Neural cell (in vitro differentiated cells): ENCODE measurements around the gene MLC1. TPM values are rescaled to one million over a fixed set of nuclear protein-coding genes. Genes with fewer than 3 reads are reported as not detected.

ENCODE experiments used
- H2AFZ ChIP-seq: fragments of 200-600, 300-800 bp; sonication (generic), shearing (Covaris generic); 2 replicates; pipeline ENCODE4 v1.6.0; 2014; ENCODE audit warnings: low read depth, mild to moderate bottlenecking, antibody characterized with exemption, low read length, moderate library complexity
- H3F3A ChIP-seq: fragments of 200-600 bp; shearing (Covaris generic); 2 replicates; pipeline ENCODE4 v1.6.1; 2016; ENCODE audit warnings: mild to moderate bottlenecking, moderate library complexity, mixed read lengths, antibody characterized with exemption, low read length; ENCODE audit not compliant: insufficient read depth, poor library complexity, severe bottlenecking
- H3K27ac ChIP-seq: fragments of 200-600, 300-800 bp; sonication (generic), shearing (Covaris generic); 2 replicates; pipeline ENCODE4 v1.5.1; 2014; ENCODE audit warnings: mild to moderate bottlenecking, low read length, moderate library complexity
- H3K27me3 ChIP-seq: fragments of 300-800, 200-600 bp; sonication (generic), shearing (Covaris generic); 2 replicates; pipeline ENCODE4 v1.6.0; 2014; ENCODE audit warnings: mild to moderate bottlenecking, low read depth, low read length, moderate library complexity; ENCODE audit not compliant: insufficient read depth
- H3K36me3 ChIP-seq: fragments of 300-800, 200-600 bp; sonication (generic), shearing (Covaris generic); 2 replicates; pipeline ENCODE4 v1.5.1; 2014; ENCODE audit warnings: mild to moderate bottlenecking, antibody characterized with exemption, low read length, moderate library complexity; ENCODE audit not compliant: insufficient read depth
- H3K4me2 ChIP-seq: fragments of 300-800, 200-600 bp; sonication (generic), shearing (Covaris generic); 2 replicates; pipeline ENCODE4 v1.6.0; 2014; ENCODE audit warnings: mild to moderate bottlenecking, low read length
- H3K4me3 ChIP-seq: fragments of 300-800, 200-600 bp; sonication (generic), shearing (Covaris generic); 2 replicates; pipeline ENCODE4 v1.5.1; 2014; ENCODE audit warnings: mild to moderate bottlenecking, low read length, moderate library complexity
- H3K79me2 ChIP-seq: fragments of 200-600 bp; shearing (Covaris generic); replicated peaks from 2 replicates; pipeline ENCODE4 v1.6.0; 2014; ENCODE audit warnings: mild to moderate bottlenecking, low read length, moderate library complexity; ENCODE audit not compliant: insufficient read depth
- H3K9ac ChIP-seq: fragments of 300-800, 200-600 bp; sonication (generic), shearing (Covaris generic); 2 replicates; pipeline ENCODE4 v1.6.1; 2016; ENCODE audit warnings: mild to moderate bottlenecking, low read length, mixed read lengths
- H3K9me2 ChIP-seq: fragments of 200-600 bp; shearing (Covaris generic); 2 replicates; pipeline ENCODE4 v1.6.1; 2016; ENCODE audit warnings: mild to moderate bottlenecking, low read length, mixed read lengths; ENCODE audit not compliant: insufficient read depth
- H3K9me3 ChIP-seq: fragments of 200-600, 300-800 bp; sonication (generic), shearing (Covaris generic); 2 replicates; pipeline ENCODE4 v1.6.1; 2016; ENCODE audit warnings: mild to moderate bottlenecking, mixed run types, low read length, moderate library complexity, mixed read lengths
- H4K20me1 ChIP-seq: fragments of 200-600 bp; shearing (Covaris generic); 2 replicates; pipeline ENCODE4 v1.6.1; 2016; ENCODE audit warnings: mild to moderate bottlenecking, mixed run types; ENCODE audit not compliant: insufficient read depth
- EP300 ChIP-seq: fragments of 450-650 bp; conservative IDR thresholded peaks from 2 replicates; pipeline ENCODE4 v1.6.1; 2014; ENCODE audit warnings: antibody characterized with exemption, mild to moderate bottlenecking, moderate library complexity; ENCODE audit not compliant: poor library complexity, severe bottlenecking
- EZH2 ChIP-seq: fragments of 200-600, 300-800 bp; shearing (Covaris generic), sonication (generic); IDR thresholded peaks from 2 replicates; pipeline ENCODE4 v1.6.1; 2014; ENCODE audit warnings: antibody characterized with exemption, low read length, borderline replicate concordance, mild to moderate bottlenecking; ENCODE audit not compliant: insufficient read depth, poor library complexity, severe bottlenecking
- MXI1 ChIP-seq: fragments of 450-650 bp; conservative IDR thresholded peaks from 2 replicates; pipeline ENCODE4 v1.6.1; 2014; ENCODE audit warnings: antibody characterized with exemption, mild to moderate bottlenecking; ENCODE audit not compliant: poor library complexity, severe bottlenecking
- POLR2AphosphoS5 ChIP-seq: IDR thresholded peaks from 2 replicates; pipeline ENCODE4 v1.6.1; 2012
- RAD21 ChIP-seq: fragments of 450-650 bp; conservative IDR thresholded peaks from 2 replicates; pipeline ENCODE4 v1.6.1; 2014; ENCODE audit warnings: antibody characterized with exemption, mild to moderate bottlenecking, moderate library complexity
- SMC3 ChIP-seq: fragments of 450-650 bp; conservative IDR thresholded peaks from 2 replicates; pipeline ENCODE4 v1.6.1; 2014; ENCODE audit warnings: antibody characterized with exemption, mild to moderate bottlenecking, moderate library complexity; ENCODE audit not compliant: poor library complexity
- TAF1 ChIP-seq: IDR thresholded peaks from 2 replicates; pipeline ENCODE4 v1.6.1; 2012; ENCODE audit warnings: low read depth
- polyA plus RNA-seq: library from polyadenylated mRNA; depleted of rRNA; stranded (reverse); fragments of >200 nt; gene quantifications from 2 replicates; pipeline ENCODE4 v1.2.3, GENCODE V29; 2014
- TF ChIP-seq, protein P1 (sequence below): IDR thresholded peaks from 2 replicates; pipeline ENCODE4 v1.6.1; 2012; ENCODE audit warnings: borderline replicate concordance
- TF ChIP-seq, protein P2 (sequence below): fragments of 450-650 bp; IDR thresholded peaks from 2 replicates; pipeline ENCODE4 v1.5.1; 2014; ENCODE audit warnings: antibody characterized with exemption, mild to moderate bottlenecking, moderate library complexity; ENCODE audit not compliant: poor library complexity, severe bottlenecking

MLC1 gene
- polyA plus RNA-seq, 1 donor from 2014 or later = not detected

DNA sequence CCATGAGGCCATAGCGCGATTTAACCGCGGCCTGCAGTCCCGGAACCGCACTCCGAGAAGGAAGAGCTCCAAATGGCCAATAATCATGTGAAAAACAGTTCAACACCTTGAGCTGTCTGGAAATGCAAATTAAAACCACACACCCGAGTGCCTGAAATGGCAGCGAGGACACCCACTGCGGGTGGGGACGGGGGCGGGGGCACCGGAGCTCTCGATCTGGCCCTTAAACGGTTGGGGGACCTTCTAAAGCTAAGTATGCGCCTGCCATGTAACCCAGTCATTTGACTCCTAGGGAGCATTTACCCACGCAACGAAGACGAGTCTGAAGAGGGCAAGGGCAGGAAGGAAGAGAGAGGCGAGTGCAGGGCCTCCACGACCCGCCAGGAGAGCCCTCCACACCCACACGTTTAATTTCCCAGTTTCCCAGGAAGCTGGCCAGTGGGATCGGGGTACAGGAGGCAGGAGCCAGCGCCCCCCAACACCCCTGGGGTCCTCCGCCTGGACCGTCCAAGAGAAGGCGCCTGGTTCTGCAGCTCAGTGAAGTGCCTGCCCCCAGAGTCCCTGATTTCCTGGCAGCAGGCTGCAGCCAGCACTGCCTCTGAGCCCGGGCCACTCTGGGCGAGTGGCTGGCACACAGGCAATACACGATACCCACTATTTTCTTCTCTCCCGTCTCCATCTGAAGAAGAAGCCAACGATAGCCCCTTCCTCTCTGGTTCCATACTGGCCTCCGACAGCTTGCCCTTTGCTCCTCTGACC is 28.8 kb downstream of the MLC1 start:
- Histone ChIP-seq H3K4me2 (no peak overlapping the region), H3K9me2 (no peaks in the 10 kb centered on the region), H4K20me1 (no peaks in the 10 kb centered on the region), H3F3A (no peaks in the 10 kb centered on the region), H3K9ac (no peak overlapping the region), H3K79me2 (no peaks in the 10 kb centered on the region), H3K9me3 (peaks cover 7% of the 10 kb centered on the region), H3K4me3 (no peak overlapping the region), H2AFZ (no peak overlapping the region), H3K36me3 (no peaks in the 10 kb centered on the region), H3K27ac (no peak overlapping the region), H3K27me3 (peaks cover 17% of the 10 kb centered on the region)
- no peak for TF ChIP-seq SMC3
- TF ChIP-seq EZH2 = no peak
- no peak for TF ChIP-seq TAF1
- TF ChIP-seq, protein P1, sequence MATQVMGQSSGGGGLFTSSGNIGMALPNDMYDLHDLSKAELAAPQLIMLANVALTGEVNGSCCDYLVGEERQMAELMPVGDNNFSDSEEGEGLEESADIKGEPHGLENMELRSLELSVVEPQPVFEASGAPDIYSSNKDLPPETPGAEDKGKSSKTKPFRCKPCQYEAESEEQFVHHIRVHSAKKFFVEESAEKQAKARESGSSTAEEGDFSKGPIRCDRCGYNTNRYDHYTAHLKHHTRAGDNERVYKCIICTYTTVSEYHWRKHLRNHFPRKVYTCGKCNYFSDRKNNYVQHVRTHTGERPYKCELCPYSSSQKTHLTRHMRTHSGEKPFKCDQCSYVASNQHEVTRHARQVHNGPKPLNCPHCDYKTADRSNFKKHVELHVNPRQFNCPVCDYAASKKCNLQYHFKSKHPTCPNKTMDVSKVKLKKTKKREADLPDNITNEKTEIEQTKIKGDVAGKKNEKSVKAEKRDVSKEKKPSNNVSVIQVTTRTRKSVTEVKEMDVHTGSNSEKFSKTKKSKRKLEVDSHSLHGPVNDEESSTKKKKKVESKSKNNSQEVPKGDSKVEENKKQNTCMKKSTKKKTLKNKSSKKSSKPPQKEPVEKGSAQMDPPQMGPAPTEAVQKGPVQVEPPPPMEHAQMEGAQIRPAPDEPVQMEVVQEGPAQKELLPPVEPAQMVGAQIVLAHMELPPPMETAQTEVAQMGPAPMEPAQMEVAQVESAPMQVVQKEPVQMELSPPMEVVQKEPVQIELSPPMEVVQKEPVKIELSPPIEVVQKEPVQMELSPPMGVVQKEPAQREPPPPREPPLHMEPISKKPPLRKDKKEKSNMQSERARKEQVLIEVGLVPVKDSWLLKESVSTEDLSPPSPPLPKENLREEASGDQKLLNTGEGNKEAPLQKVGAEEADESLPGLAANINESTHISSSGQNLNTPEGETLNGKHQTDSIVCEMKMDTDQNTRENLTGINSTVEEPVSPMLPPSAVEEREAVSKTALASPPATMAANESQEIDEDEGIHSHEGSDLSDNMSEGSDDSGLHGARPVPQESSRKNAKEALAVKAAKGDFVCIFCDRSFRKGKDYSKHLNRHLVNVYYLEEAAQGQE = no peak
- no peak for TF ChIP-seq POLR2AphosphoS5
- TF ChIP-seq RAD21 = no peak
- TF ChIP-seq, protein P2, sequence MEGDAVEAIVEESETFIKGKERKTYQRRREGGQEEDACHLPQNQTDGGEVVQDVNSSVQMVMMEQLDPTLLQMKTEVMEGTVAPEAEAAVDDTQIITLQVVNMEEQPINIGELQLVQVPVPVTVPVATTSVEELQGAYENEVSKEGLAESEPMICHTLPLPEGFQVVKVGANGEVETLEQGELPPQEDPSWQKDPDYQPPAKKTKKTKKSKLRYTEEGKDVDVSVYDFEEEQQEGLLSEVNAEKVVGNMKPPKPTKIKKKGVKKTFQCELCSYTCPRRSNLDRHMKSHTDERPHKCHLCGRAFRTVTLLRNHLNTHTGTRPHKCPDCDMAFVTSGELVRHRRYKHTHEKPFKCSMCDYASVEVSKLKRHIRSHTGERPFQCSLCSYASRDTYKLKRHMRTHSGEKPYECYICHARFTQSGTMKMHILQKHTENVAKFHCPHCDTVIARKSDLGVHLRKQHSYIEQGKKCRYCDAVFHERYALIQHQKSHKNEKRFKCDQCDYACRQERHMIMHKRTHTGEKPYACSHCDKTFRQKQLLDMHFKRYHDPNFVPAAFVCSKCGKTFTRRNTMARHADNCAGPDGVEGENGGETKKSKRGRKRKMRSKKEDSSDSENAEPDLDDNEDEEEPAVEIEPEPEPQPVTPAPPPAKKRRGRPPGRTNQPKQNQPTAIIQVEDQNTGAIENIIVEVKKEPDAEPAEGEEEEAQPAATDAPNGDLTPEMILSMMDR = no peak
- TF ChIP-seq EP300 = no peak
- TF ChIP-seq MXI1 = no peak

DNA sequence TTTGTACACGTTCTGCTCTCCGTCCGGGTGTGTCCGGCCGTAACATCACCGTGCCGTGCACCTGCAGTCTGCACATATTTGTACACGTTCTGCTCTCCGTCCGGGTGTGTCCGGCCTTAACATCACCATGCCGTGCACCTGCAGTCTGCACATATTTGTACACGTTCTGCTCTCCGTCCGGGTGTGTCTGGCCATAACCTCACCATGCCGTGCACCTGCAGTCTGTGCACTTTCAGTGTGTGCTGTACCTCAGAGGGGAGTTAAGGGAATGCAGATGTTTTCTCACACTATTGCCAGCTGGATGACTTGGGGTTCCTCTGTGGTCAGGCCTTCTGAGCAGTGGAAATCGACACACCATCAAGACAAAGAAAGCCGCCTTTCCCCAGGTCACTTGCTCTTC is 31.4 kb downstream of the MLC1 start:
- Histone ChIP-seq H3K9me3 (peaks cover 7% of the 10 kb centered on the region), H3F3A (no peaks in the 10 kb centered on the region), H3K79me2 (no peaks in the 10 kb centered on the region), H3K36me3 (no peaks in the 10 kb centered on the region), H4K20me1 (no peaks in the 10 kb centered on the region), H3K27me3 (peaks cover 10% of the 10 kb centered on the region), H3K4me3 (no peak overlapping the region), H3K9me2 (no peaks in the 10 kb centered on the region), H3K4me2 (no peak overlapping the region), H3K9ac (no peak overlapping the region), H2AFZ (no peak overlapping the region), H3K27ac (no peak overlapping the region)
- TF ChIP-seq RAD21 = no peak
- no peak for TF ChIP-seq EZH2
- TF ChIP-seq TAF1 = no peak
- TF ChIP-seq, protein P1 = no peak
- TF ChIP-seq, protein P2 = no peak
- TF ChIP-seq SMC3 = no peak
- no peak for TF ChIP-seq EP300
- no peak for TF ChIP-seq MXI1
- no peak for TF ChIP-seq POLR2AphosphoS5
